ENCODE data around the gene GPR107.

GRCh38 chr9:130015353-130016019 is 38.2 kb upstream of the GPR107 start:
- no peak for TF ChIP-seq CTCF (IDR thresholded peaks at IDR 0.05; ENCODE audit: poor library complexity)
- TF ChIP-seq EZH2 (IDR thresholded peaks at IDR 0.05; ENCODE audit: borderline replicate concordance): no peak
- TF ChIP-seq EZH2phosphoT487 (IDR thresholded peaks at IDR 0.05; ENCODE audit: low read depth, severe bottlenecking, unreplicated experiment): no peak

Measured in hepatocyte (in vitro differentiated cells).